GM18508 (cell line): ENCODE data around the gene TCF7L1.
"Not testable (repeated sequence)": the region's sequence is repeated elsewhere in the genome, so short reads cannot be mapped to it uniquely, and the experiment has no call there.

Experiments used
- ATAC-seq: cut with Tn5 transposase; IDR thresholded peaks from one replicate; pipeline ENCODE4 v1.9.1; 2021; ENCODE audit warnings: moderate number of reproducible peaks; ENCODE audit not compliant: insufficient read depth, unreplicated experiment

Gene TCF7L1

GRCh38 chr2:85180322-85181133 lies 47.3 kb downstream of the TCF7L1 start:
- ATAC-seq, result no peak

DNA sequence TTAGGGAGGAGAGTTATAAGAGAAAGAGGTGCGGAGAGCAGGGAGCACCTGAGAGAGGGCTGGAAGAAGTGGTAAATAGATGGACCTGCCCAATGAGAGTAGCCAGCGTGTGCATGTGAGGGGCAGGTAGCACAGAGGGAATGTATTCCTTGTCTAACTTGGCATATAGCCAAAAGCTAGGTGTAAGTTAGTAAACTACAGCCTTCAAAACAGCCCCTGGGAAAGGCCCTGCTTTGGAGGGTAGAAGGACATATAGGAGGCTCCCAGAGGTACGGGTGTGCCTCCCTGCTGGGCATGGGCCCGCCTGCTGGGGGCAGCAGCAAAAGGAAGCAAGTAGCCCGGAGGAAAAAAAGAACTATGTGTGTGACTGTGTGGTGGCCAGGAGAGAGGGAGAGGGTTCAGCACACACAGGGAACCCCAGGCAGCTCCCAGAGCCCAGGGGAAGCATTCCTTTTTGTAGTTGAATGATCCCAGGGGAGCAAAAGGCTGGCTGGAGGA lies 48.0 kb downstream of the TCF7L1 start:
- no peak for ATAC-seq

- ATAC-seq, result no peak
Observed at GRCh38 chr2:85181844-85182456, 48.8 kb downstream of the TCF7L1 start.

DNA sequence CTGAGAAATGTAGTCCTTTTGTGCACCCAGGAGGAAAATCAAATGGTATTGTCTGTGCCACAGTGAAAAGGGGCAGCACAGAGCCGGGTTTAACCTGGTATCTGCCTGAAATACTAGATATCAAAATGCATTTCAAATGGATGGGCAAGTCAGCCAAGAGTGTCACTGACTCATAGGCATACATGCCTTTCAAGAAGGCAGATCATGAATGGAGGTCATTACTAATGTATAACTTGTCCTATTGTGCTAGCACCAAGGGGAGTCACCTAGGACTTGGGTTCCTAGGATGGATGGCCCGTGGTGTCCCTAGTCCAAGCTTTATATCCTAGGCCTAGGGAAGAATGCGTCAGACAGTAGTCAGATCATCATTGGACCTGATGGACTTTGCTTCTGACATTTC lies 49.9 kb downstream of the TCF7L1 start:
- ATAC-seq, result no peak

- no peak for ATAC-seq
Observed at GRCh38 chr2:85183479-85183878, 50.3 kb downstream of the TCF7L1 start.

GRCh38 chr2:85184231-85184630 lies 51.0 kb downstream of the TCF7L1 start:
- no peak for ATAC-seq

- no peak for ATAC-seq
Observed at GRCh38 chr2:85184990-85185389, 51.8 kb downstream of the TCF7L1 start.

GRCh38 chr2:85185431-85185940 lies 52.3 kb downstream of the TCF7L1 start:
- ATAC-seq, result no peak

- no peak for ATAC-seq
Observed at GRCh38 chr2:85187069-85187468, 53.9 kb downstream of the TCF7L1 start.

DNA sequence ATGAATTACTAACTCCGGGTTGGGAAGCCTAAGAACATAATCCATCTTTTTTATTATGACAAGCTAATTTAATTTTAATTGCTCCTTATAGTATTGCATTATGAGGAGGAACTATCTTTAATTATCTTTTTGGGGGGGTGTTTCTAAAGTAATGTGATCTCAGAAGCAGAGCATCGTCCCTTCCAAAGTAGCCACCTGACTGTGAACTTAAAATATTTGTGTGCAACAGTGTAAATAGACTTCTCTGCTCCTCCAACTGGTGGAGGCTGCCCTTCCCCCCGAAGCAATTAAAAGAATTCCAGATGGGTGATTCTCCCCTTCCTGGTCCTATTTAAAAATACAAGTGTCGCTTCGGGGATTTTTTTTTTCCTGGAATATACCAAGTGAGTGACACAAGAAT lies 55.7 kb downstream of the TCF7L1 start:
- no peak for ATAC-seq

DNA sequence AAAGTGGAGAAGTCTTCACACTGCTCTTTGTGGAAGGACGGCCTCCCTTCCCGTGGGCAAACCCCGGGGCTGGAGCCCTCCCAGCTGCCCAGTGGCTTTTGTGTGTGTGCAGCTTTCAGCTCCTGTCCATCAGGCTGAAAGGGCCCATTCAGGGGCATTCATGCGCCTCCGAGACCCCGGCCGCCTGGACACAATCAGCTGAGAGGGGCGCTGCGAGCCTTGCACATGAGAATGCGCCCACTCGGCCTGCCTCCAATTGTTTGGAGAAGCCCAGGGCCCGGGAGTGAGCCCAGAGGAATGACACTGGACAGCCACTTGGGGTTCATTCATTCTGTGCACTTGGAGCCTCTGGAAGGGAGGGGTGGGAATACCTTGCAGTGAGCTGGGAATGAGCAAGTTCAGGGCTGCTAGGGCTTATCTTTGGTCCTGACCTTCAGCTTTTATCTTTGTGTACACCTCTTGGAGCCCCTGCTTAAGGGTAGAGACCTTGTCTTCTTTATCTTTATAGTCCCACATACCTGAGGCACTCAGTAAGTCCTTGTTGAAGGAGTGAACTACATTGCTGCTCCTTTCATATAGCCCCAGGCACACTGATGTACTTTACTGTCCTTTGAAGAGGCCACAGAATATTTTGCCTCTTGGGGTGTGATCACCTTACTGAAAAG lies 56.5 kb downstream of the TCF7L1 start:
- no peak for ATAC-seq

DNA sequence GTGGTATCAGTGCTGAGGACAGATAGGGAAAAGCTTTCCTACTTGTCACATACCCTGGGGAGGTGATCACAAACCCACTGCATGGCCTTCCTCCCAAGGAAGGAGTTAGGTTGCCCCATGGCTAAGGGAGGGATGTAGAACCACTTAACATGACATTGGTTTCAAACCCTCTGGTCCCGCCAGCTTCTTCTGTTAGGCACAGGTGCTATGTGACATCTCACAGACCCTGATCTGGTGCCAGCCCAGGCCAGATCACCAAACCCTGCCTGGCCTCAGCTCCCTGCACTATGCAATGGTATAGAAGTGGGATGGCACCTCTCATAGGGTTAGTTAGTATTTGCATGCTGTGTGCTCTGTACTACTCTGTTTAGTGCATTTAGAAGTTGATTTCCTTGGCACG lies 58.0 kb downstream of the TCF7L1 start:
- ATAC-seq, result no peak

GRCh38 chr2:85194780-85195480 lies 61.7 kb downstream of the TCF7L1 start:
- no peak for ATAC-seq

DNA sequence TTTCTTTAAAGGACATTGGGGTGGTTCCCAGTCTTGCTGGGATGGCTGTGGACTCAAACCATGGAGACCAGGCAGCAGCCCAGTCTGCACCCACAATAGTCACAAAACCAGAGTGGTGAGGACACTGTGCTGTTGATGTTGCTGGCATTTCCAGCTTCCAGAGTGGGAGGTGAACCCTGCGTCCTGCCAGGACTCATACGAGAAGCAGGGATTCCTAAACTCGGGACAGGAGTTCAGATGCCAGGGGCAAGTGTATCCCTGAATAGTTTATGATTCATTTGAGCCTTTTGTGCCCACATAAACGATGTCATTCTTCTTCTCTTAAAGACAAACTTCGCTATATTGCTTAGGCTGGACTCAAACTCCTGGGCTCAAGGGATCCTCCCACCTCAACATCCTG lies 62.8 kb downstream of the TCF7L1 start:
- no peak for ATAC-seq

- no peak for ATAC-seq
Observed at GRCh38 chr2:85199698-85200097, 66.5 kb downstream of the TCF7L1 start.

- ATAC-seq, result no peak
Observed at GRCh38 chr2:85209887-85210286, 76.7 kb downstream of the TCF7L1 start.

DNA sequence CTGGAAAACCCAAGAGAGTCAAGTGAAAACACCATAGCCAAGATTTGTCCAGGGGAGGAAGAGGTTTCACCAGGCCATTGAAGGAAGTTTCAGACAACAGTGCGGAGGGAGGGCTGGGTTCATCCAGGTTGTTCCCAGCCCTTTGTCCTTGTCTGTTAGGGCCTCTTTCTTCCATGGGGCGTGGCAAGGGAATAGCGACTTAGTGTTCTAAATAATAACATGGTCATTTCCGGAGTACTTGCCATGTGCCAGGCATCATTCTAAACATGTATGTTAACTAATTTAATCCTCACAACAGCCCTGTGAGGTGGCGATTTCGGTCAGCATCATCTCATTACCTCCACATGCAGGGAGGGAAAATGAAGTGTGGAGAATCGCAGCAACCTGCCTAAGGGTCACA lies 77.3 kb downstream of the TCF7L1 start:
- no peak for ATAC-seq

DNA sequence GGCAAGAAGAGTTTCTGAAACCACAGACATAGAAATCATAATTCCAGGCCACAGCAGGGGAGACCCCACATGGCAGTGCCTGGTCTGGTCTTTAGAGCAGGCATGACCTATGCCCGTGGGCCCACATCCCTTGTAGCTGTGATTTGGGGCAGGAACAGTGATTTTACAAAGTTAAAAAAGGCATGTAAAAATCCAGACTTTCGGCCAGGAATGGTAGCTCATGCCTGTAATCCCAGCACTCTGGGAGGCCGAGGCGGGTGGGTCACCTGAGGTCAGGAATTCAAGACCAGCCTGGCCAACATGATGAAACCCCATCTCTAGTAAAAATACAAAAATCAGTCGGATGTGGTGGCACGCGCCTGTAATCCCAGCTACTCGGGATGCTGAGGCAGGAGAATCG lies 78.4 kb downstream of the TCF7L1 start:
- not testable (repeated sequence) for ATAC-seq

DNA sequence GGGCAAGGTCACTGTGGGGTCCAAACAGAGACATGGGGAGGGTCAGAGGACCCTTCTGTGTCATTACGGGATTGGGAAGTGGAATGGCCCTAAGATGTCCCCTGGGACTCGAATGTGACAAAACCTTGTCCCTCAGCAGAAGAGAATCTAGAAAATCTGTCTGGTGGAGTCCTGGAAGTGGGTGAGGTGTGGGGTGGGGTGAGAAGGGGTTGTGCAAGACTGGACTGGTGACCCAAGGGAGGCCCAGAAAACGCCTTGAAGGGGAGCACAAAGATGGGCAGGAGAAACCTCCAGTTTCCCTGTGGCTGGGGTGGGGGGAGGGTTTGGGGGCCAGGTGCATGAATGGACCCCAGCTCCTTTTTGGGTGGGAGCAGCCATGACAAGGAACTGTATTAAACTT lies 79.6 kb downstream of the TCF7L1 start:
- no peak for ATAC-seq

DNA sequence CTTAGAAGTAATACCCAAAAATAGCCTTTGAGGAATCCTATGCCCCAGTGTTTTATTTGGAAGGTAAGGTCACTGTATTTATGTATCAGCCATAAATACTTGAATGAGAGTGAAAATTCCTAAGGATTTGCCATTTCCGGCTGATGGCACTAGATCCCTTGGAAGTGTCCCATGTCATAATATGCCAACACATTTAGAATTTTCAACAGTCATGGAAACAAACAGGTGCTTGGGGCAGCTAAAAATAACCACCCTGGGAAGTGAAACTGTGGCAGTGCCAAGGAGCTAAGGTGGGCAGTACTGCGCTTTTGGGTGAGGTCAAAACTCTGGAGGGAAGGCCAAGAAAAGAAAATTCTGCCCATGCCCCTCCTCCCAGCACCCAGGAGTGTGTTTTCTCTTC lies 80.2 kb downstream of the TCF7L1 start:
- ATAC-seq, result no peak
